ENCODE measurements around the gene PKP1. TPM values are rescaled to one million over a fixed set of nuclear protein-coding genes. Genes with fewer than 3 reads are reported as not detected.

Gene PKP1
- 0.18 and 0.32 TPM in 2 replicates for total RNA-seq

GRCh38 chr1:201282931-201283829 lies at the start of gene PKP1:
Gene PKP1, plus strand, starts transcription at chr1:201283506. Its CDS starts 197 bp downstream, at chr1:201283703.

GRCh38 chr1:201377611-201378092 lies 94.3 kb downstream of the PKP1 start, which contains the start of gene TNNT2:
Gene TNNT2, minus strand, starts transcription at chr1:201377680. Its CDS starts 4,426 bp downstream, at chr1:201373254.

Other genes starting within 250 kb of the PKP1 start
- not detected in 2 replicates for gene CACNA1S, start 171.1 kb upstream of the PKP1 start, total RNA-seq
- not detected in 2 replicates for gene ASCL5, start 156.3 kb upstream of the PKP1 start, total RNA-seq
- gene TMEM9, start 129.0 kb upstream of the PKP1 start, total RNA-seq = 64.4 and 81.0 TPM in 2 replicates
- 0.18 TPM in 1 of 2 replicates, not detected in the other for gene IGFN1, start 92.7 kb upstream of the PKP1 start, total RNA-seq
- not detected in 2 replicates for gene TNNT2, start 94.2 kb downstream of the PKP1 start, total RNA-seq
- gene LAD1, start 115.8 kb downstream of the PKP1 start, total RNA-seq = not detected in 2 replicates
- not detected in 2 replicates for gene TNNI1, start 138.2 kb downstream of the PKP1 start, total RNA-seq
- 39.7 and 49.2 TPM in 2 replicates for gene PHLDA3, start 185.7 kb downstream of the PKP1 start, total RNA-seq
- gene CSRP1, start 223.6 kb downstream of the PKP1 start, total RNA-seq = 654 and 815 TPM in 2 replicates

All from cardiac atrium fibroblast (primary cell).